Tongue (tissue), 2 donors: Measurements from ENCODE around the gene ADAMTSL3. TPM values are rescaled to one million over a fixed set of nuclear protein-coding genes. Genes with fewer than 3 reads are reported as not detected.

Source experiments
- DNase-seq: peaks from one replicate; pipeline ENCODE4 v3.0.0-alpha.2; 2015
- total RNA-seq: library from RNA; depleted of rRNA; stranded (reverse); fragments of >200 nt; gene quantifications from one replicate; pipeline ENCODE4 v1.2.3, GENCODE V29; 2014

Gene ADAMTSL3
- total RNA-seq, 1 donor from 2014 or later, result 29.2 TPM

- no peak for DNase-seq
These were observed 329.9 kb downstream of the ADAMTSL3 start for GRCh38 chr15:83983634-83984458.

GRCh38 chr15:83984601-83985000 is 330.7 kb downstream of the ADAMTSL3 start:
- DNase-seq, result no peak

- DNase-seq, result no peak
These were observed 337.2 kb downstream of the ADAMTSL3 start for GRCh38 chr15:83991163-83991562.

DNA sequence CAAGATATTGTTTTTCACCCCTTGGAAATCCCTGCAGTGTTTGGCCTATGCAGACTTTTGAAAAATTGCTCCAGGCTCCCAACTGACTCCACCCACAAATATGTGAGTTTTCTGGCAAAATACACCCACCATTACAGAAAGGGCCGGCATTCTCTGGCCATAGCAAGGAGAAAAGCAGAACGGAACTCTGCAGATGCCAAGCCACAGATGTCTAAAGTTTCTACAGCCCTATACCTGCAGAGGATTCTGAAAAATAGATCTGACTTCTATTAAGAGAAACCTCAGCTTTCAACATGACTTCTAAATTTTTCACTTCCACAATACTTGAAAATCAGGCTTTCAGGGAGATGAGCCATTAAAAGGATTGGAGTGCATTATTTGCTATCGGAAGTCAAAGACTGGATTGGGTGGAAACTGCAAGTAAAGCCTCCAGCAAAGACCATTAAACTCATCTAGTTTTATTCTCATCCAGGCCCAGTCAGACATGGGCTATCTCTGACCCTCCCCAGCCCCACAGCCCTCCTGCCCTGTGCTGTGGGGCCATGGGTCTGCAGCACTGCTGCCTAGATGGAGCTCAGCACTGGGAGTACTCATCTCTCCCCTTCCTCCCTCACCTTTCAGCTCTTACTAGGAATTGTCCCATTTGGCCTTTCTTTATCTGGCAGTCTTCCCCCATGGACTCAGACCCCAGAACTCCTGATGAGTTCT is 338.6 kb downstream of the ADAMTSL3 start:
- peak; percentile 20 for DNase-seq

GRCh38 chr15:83993591-83993990 is 339.7 kb downstream of the ADAMTSL3 start:
- peak; percentile 10 for DNase-seq

DNA sequence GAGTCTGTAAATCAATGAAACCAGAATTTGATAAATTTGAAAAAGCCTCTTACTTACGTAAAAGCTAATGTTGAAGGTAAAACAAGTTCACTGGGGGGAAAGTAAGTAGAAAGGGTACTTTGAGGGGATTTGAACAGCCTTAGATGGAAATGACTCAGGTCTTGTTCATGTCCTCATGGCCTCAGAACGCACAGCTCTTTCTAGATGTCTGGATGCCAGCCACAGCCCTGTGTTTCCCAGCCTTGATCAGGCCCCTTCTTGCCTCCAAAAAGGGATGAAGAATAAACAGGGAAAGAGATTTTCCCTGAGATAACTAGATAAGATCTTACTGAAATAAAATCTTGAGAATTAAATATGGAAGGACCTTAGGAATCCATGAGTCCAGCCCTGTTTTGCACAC is 344.6 kb downstream of the ADAMTSL3 start:
- DNase-seq, result no peak

DNA sequence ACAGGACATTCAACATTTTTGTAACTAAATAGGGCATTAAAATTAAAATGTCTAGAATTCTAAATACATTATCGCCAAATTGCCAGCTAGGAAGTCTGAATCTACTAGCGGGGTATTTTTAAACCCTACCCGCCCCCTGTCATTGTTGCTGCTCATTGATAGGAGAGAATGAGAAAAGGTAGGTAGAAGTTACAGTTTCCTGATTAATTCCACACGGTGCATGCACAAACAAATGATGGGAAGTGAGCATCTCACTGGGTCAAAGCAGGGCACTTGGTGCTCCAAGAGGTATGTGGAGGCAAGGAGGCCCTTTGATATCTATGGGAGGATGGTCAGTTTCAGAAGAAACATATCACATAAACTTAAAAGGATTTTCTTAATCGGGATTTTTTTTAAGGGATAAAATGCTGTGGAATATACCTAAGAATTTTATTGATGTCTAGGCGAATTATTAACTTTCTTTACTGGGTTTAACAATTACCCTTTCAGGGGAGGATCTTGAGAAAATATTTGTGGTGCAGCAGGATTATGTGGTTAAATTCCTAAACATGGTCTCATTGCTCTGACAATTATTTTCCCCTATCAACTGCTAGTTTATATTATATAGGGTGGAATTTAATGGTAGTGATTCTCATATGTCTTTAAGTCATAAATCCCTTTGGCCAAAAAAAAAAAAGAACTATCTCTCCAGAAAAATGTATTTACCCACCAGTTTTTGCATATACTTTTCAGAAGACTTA is 345.6 kb downstream of the ADAMTSL3 start:
- no peak for DNase-seq

DNA sequence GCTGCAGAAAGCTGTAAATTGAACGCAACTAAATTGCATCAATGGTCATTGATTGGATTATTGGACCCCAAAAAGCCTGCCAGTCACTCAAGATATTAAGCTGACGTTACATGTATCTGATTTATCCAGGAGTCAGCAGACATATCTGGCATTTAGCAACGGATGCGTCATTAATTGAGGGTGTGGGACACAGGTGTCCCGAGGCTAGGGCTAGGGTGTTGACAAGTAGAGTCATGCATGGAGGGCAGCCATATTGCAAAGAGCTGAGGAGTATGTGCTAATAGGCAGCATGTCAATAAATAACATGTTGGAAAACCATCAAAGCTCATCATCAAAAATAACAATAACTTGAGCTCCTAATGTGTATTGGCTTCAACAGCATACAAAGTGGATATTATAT is 347.1 kb downstream of the ADAMTSL3 start:
- no peak for DNase-seq

DNA sequence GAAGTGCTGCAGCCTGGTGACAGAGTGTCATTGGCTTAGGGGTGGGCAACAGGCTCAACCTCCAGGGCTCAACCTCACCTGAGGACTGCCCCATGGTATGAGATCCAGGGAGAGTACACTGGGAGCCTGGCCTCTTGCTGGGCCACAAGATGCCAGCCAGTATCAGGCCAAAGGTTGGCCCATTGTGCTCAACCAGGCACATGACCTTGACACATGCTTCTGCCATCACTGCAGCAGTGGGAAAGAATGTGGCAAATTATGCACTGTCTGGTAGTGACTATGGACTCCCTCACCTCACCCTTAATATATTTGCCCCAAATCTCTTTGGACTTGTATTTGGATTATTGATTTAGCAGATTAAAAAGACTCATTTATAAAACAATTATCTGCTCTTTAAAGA is 347.7 kb downstream of the ADAMTSL3 start:
- DNase-seq, result no peak

DNA sequence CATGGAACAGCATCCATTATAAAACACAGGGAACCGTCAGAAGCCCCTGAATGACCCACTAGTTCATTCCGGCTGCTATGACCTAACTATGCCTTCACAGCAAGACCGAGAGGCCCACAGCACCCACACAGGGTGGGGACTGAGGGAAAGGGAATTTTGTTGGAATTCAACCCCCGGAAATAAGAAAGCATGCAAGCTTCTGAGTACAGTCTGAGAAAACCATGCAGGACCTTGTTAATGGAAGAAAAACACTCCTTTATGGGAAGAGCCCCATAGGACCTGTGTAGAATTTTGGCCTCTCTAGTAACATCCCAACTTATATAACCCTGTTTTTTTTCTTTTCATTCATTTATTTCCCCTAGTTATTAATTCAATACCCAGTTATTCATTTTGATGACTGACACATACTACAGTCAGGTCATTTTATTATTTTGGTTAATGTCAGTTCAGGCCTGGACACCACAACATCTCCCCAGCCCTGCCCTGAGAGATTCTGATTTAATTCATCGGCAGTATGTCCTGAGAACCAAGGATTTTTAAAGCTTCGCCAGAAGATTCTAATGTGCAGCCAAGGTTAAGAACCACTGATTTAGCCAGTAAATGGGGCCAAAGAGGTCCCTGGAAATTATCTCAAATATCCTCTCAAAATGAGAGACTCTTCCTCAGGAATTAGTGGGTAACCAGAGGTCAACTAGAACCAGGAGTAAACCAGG is 350.0 kb downstream of the ADAMTSL3 start:
- DNase-seq, result no peak

DNA sequence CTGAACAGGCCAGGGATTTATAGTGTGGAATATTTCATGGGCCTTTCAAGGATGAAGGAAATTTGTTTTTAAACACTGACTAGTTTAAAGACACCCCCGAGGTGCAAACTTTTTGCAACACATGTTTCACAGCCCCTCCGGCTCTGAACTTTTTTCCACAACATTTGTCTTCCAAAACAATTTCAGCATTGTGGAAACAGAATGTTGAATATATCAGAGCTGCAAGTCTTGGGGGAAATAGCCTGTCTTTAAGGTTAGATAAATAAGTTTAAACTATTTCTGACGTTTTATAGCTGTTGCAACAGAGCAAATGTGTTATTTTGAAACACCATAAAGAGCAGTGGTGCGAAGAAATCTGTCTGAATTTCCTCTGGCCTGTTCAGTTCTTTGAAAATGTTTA is 352.5 kb downstream of the ADAMTSL3 start:
- DNase-seq, result peak; percentile 37

DNA sequence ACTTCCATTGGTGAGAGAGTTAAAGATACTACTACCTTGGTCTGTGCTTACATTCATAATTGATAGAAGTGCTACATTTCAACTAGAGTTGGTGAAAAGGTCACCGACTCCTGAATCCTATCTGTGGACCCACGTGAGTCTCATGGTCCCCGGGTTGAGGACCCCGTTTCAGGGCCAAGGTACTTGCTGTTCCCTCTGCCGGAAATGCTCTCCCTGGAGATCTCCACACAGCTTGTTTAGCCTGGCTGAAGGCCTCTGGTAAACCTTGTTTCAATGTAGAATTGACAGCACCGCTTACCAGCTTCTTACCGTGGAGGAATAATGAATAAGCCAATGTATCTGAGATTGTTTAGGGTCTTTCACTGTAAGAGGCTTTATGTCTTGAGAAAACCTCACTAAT is 355.7 kb downstream of the ADAMTSL3 start:
- DNase-seq, result no peak

- no peak for DNase-seq
These were observed 356.3 kb downstream of the ADAMTSL3 start for GRCh38 chr15:84010246-84010645.

GRCh38 chr15:84016371-84016770 is 362.4 kb downstream of the ADAMTSL3 start:
- DNase-seq, result peak; percentile 38

GRCh38 chr15:84022516-84022915 is 368.6 kb downstream of the ADAMTSL3 start:
- DNase-seq, result no peak

GRCh38 chr15:84023636-84024035 is 369.7 kb downstream of the ADAMTSL3 start:
- DNase-seq, result peak; percentile 31

GRCh38 chr15:84033793-84034553 is 380.1 kb downstream of the ADAMTSL3 start:
- DNase-seq, result no peak

DNA sequence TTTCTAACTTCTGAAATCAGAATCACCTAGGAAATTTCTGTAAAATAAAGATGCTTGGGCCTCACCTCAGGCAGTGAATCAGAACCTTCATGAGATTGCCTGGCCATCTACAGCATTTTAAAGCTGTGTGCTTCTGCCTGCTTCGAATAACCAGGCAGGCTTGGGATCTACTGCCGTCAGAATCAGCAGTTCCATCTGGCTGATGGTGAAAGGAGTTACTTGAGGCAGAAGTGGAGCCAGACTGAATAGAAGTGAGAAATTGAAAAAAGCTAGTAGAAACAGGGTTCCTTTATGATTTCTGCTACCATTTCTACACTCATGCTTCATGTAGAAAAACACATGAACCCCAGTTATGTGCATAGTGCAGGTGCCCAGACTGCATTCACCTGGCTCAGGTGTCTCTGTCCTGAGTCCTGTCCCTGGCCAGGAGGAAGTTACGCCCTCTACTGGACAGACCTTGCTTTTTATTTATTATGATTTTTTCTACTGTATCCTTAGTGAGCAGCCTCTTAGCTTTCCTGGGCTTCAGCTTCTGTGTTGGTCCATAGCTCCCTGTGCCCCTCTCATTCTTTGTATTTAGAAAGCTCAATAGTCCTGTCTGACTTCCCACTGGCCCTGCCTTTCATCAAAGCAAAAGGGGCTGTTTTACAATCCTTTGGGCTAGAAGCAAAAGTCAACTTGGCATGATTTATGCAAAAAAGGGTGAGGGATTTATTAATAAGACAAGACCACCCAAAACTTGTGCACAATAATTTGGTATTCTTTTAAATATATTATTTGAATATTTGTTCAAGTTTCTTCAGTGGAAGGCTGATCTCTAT is 380.9 kb downstream of the ADAMTSL3 start:
- DNase-seq, result peak; percentile 12

DNA sequence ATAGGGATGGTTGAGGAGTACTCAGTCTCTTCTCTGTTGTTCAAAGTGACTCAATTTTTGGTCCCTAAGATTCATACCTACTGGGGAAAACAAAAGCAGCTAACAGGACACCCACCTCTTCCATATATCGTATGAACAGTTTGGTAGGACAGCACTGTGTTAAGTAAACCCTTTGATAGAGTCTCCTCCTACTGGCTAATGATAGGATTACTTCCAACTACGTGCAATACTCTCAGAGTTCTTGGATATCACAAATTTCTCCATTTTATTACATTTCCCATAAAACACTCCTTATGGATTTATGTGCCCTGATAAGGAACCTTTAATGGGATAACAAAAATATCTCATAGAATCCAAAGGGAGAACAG is 381.5 kb downstream of the ADAMTSL3 start:
- peak; percentile 48 for DNase-seq

- no peak for DNase-seq
These were observed 383.4 kb downstream of the ADAMTSL3 start for GRCh38 chr15:84037301-84037700.
